IgD-negative memory B cell (primary cell): ENCODE measurements around the gene COL5A1. TPM values are rescaled to one million over a fixed set of nuclear protein-coding genes. Genes with fewer than 3 reads are reported as not detected.
A peak's percentile ranks its signal among the peaks of the same experiment; 100 is the strongest.

Experiments
- H3K27ac Mint-ChIP-seq, 3 donors: one replicate each; pipeline ENCODE4 v1.8.0; 2020 to 2022; ENCODE audit warnings: mild to moderate bottlenecking in 3 of 3, mixed read lengths in 3 of 3, moderate library complexity in 1 of 3
- H3K27me3 Mint-ChIP-seq: one replicate; pipeline ENCODE4 v1.8.0; 2021; ENCODE audit warnings: mixed read lengths
- H3K36me3 Mint-ChIP-seq: one replicate; pipeline ENCODE4 v1.8.0; 2020; ENCODE audit warnings: mild to moderate bottlenecking, mixed read lengths
- H3K4me1 Mint-ChIP-seq, 3 donors: one replicate each; pipeline ENCODE4 v1.8.0; 2020 to 2022; ENCODE audit warnings: mixed read lengths in 3 of 3, mild to moderate bottlenecking in 1 of 3
- H3K4me3 Mint-ChIP-seq, 4 donors: one replicate each; pipeline ENCODE4 v1.8.0; 2020 to 2022; ENCODE audit warnings: mild to moderate bottlenecking in 4 of 4, mixed read lengths in 4 of 4, moderate library complexity in 3 of 4
- H3K9me3 Mint-ChIP-seq, 3 donors: one replicate each; pipeline ENCODE4 v1.8.0; 2020 to 2021; ENCODE audit warnings: mixed read lengths in 3 of 3, mild to moderate bottlenecking in 1 of 3
- polyA plus RNA-seq: library from polyadenylated mRNA; unstranded; fragments of 300-500 nt; fragmentation: Illumina TruSeq; gene quantifications from one replicate; pipeline ENCODE4 v1.2.3, GENCODE V29; 2021

Gene COL5A1
- polyA plus RNA-seq, 1 donor from 2014 or later: not detected

DNA sequence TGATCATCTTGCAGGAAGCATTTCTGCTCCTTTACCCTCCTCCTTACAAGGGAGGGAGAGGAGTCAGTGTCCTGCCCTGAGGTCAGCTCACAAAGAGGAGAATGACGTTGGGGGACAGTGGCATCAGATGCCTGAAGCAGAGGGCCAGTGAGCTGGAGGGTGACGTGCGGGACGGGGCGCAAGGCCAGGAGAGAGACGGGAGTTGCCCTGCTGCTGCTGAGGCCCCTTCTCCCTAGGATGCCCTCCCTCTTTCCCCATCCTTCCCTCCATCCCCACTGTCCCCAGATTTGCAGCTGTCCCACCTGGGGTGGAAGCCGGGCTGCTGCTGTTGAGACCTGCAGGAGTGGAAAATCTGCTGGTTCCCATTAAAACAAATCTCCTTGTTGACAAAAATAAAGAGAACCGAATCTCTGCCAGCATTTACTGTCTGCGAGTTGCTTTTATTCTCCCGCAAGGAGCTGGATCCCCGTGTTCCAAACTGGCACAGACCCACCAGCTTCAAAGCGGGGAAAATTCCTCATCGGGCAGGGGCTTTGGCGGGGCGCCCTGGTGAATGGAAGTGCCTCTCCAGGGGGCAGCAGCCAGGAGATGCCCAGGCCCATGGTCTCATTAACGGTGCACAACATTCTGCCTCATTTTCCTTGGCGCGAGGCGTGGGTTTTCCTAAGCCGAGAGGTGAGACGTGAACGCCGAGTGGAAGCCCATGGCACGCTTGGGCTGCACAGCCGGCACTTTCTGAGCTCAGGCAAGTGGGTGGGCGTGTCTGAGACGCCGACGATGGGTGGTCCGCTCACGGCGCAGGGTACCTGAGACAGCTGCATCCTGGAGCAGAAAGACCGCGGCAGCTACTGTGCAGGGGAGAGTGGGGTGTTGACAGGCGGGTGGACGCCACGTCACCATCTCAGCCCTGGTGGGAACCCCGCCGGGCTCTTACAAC lies 13.9 kb upstream of the COL5A1 start:
- Mint-ChIP-seq H3K4me3 (no peak overlapping the region), H3K27me3 (peaks cover 2% of the 10 kb centered on the region), H3K36me3 (no peaks in the 10 kb centered on the region), H3K4me1 (peaks cover 0 to 1% (median 0%) of the 10 kb centered on the region in 3 donors), H3K27ac (no peak overlapping the region), H3K9me3 (no peaks in the 10 kb centered on the region)

DNA sequence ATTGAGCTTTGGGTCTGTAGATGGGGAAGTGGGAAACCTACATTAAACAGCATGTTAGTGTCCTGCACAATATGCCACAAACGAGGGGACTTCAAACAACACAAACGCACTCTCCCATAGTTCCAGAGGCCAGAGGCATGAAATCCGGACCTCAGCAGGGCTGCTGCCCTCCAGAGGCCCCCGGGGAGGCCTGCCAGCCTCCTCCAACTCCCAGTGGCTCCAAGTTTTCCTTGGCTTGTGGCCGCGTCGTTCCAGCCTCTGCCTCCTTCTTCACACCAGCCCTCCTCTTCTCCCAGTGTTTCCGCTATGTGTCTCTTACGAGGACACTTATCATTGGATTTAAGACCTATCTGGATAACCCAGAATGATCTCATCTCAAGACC lies 13.3 kb upstream of the COL5A1 start:
- Mint-ChIP-seq H3K9me3 (no peaks in the 10 kb centered on the region), H3K27me3 (peaks cover 2% of the 10 kb centered on the region), H3K36me3 (no peaks in the 10 kb centered on the region)

DNA sequence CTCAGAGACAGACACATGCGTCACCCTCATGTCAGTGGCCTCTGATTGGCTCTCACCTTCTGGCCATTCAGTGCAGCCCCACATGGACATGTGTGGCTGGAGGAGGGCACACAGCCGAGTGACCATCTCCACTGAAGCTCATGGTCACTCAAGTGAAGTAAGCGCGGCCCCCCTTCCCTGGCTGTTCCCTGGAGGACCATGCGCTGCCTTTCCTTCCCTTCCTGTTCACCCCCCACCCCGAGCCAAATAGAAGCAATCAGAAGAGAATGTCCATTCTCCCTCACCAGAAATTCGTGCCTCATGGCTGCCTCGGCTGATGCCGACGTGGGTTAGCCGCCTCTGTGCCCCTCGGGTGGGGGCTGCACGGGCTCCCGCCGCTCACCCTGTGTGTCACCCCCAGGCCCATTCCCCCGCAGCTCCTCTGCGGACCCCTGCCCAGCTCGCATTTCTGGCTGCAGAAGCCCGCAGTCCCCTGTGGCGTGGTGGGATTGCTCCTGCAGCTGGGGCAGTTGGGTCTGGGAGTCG lies 12.5 kb upstream of the COL5A1 start:
- no peak overlapping the region for H3K27ac Mint-ChIP-seq
- H3K36me3 Mint-ChIP-seq: no peaks in the 10 kb centered on the region
- peaks cover 0 to 1% (median 0%) of the 10 kb centered on the region in 3 donors for H3K4me1 Mint-ChIP-seq
- no peak overlapping the region for H3K4me3 Mint-ChIP-seq
- no peaks in the 10 kb centered on the region for H3K9me3 Mint-ChIP-seq
- peaks cover 2% of the 10 kb centered on the region for H3K27me3 Mint-ChIP-seq

More for the DNA sequence above, 13.3 kb upstream of the COL5A1 start:
- Mint-ChIP-seq H3K4me1 (peaks cover 0 to 1% (median 0%) of the 10 kb centered on the region in 3 donors), H3K4me3 (no peak overlapping the region), H3K27ac (no peak overlapping the region)

DNA sequence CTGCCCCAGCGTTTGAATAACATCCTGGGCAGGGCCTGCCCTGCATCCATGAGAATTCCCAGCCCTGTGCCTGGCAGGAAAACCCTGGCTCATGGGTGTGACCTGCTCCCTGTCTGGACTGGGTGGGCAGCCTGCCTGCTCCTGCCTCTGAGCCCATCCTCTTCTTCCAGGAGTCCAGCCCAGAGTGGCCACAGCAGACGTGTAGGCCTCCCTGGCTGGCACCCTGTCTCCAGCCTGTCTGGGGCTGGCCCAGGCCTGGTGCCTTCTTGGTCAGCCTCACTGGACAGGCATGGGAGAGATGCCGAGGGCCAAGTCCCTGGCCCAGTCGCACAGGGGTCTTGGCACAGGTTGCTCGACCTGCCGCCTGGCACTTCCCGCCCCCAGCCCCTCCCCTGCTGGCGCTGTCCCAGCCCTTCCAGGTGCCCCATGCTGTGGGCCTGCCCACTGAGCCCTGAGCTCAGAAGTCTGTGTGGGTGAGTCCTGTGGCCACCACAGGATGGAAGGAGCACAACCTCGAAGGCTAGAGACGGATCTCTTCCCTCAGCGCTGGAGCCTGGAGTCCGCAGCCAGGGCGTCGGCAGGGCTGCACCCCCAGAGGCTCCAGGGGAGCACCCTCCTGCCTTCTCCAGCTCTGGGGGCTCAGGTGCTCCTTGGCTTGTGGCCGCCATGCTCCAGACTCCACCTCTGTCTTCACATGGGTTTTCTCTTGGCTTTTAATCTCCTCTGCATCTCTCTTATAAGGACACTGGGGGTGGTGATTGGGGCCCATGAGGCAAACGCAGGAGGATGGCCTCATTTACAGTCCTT lies 11.8 kb upstream of the COL5A1 start:
- Mint-ChIP-seq H3K36me3 (no peaks in the 10 kb centered on the region), H3K9me3 (no peaks in the 10 kb centered on the region), H3K27me3 (peaks cover 4% of the 10 kb centered on the region), H3K27ac (no peak overlapping the region), H3K4me1 (peaks cover 0 to 1% (median 0%) of the 10 kb centered on the region in 3 donors), H3K4me3 (no peak overlapping the region)

DNA sequence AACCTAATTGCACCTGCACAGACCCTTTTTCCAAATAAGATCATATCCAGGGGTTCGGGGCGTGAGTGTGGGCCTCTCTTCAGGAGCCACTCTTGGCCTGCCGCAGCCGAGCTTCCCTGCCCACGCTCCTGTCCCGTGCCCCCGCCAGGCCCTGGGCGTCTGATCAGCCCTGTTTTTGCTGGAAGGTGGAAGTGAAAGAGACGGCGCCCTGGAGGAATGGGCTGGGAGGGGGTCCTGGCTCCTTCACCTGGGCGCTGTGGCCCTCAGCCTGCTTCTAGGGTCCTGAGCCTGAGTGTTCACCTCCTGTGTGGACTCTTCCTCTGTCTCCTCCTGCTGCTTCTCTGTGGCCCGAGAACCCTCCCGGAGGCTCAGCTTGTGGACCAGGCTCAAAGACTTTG lies 11.2 kb upstream of the COL5A1 start:
- Mint-ChIP-seq H3K36me3 (no peaks in the 10 kb centered on the region), H3K4me3 (no peak overlapping the region)

DNA sequence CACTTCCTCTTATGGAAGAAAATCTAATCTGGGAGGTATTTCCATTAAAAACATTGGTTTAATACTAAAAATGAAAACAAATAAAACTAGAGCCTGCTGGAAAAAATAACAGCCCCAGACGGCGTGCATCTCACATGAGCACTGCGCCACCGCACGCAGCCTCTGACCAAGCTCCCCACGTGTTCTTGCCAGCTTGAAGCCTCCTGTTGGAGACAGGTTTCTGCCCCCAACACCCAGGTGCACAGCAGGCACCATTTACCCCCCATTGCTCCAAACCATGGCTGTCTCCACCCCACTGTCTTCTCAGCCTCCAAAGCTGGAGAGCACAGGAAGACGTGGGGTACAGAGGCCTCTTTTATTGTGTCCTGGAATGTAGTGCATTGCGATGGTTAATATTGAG lies 10.7 kb upstream of the COL5A1 start:
- H3K9me3 Mint-ChIP-seq: no peaks in the 10 kb centered on the region
- H3K36me3 Mint-ChIP-seq: no peaks in the 10 kb centered on the region
- H3K27ac Mint-ChIP-seq: peak overlapping the region in 1 of 3 donors; percentile 24

More for the DNA sequence above, 11.2 kb upstream of the COL5A1 start:
- peaks cover 4% of the 10 kb centered on the region for H3K27me3 Mint-ChIP-seq
- H3K4me1 Mint-ChIP-seq: peaks cover 0 to 1% (median 1%) of the 10 kb centered on the region in 3 donors
- H3K27ac Mint-ChIP-seq: peak overlapping the region in 1 of 3 donors; percentile 24
- H3K9me3 Mint-ChIP-seq: no peaks in the 10 kb centered on the region

DNA sequence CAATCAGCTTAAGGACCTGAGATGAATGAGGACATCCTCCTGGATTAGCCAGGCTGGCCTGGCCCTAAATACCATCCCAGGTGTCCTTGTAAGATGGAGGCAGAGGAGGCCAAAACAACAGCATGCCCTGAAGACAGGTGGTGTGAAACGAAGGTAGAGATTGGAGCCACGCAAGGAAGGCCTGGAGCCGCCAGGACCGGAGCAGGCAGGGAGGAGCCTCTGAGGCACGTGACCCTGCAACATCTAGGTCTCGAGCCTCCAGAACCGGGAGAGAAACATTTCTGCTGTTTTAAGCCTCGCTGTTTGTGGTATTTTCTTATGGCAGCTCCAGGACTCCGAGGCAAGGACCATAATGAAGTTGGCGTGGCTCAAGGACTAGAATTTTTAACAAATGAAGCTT lies 9.7 kb upstream of the COL5A1 start:
- Mint-ChIP-seq H3K9me3 (no peaks in the 10 kb centered on the region), H3K36me3 (no peaks in the 10 kb centered on the region), H3K4me3 (no peak overlapping the region), H3K27ac (peak overlapping the region in 1 of 3 donors; percentile 57), H3K27me3 (peaks cover 2% of the 10 kb centered on the region), H3K4me1 (peaks cover 0 to 1% (median 1%) of the 10 kb centered on the region in 3 donors)

More for the DNA sequence above, 10.7 kb upstream of the COL5A1 start:
- H3K27me3 Mint-ChIP-seq: peaks cover 4% of the 10 kb centered on the region
- H3K4me1 Mint-ChIP-seq: peaks cover 0 to 1% (median 1%) of the 10 kb centered on the region in 3 donors
- H3K4me3 Mint-ChIP-seq: no peak overlapping the region

DNA sequence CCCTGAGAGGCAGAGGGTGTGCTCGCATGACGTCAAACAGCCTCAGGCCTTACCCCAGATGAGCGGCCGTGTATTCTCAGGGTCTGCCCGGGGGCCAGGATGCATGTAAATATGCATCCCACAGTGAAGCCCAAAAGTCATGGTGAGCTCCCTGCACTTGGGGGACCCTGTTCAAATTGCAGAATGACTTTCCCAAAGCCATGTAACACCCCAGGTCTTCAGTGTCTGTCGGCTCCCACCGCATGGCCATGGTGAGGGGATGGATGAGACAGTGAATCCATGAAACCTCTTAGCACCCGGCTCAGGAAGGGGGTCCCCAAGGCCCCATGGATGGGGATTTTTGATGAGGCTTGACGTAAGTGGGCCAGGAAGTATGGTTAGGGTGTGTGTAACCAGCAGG lies 9.3 kb upstream of the COL5A1 start:
- H3K36me3 Mint-ChIP-seq: no peaks in the 10 kb centered on the region
- H3K27ac Mint-ChIP-seq: peak overlapping the region in 1 of 3 donors; percentile 57
- peaks cover 0 to 1% (median 1%) of the 10 kb centered on the region in 3 donors for H3K4me1 Mint-ChIP-seq
- H3K9me3 Mint-ChIP-seq: no peaks in the 10 kb centered on the region
- H3K27me3 Mint-ChIP-seq: peaks cover 2% of the 10 kb centered on the region
- no peak overlapping the region for H3K4me3 Mint-ChIP-seq

DNA sequence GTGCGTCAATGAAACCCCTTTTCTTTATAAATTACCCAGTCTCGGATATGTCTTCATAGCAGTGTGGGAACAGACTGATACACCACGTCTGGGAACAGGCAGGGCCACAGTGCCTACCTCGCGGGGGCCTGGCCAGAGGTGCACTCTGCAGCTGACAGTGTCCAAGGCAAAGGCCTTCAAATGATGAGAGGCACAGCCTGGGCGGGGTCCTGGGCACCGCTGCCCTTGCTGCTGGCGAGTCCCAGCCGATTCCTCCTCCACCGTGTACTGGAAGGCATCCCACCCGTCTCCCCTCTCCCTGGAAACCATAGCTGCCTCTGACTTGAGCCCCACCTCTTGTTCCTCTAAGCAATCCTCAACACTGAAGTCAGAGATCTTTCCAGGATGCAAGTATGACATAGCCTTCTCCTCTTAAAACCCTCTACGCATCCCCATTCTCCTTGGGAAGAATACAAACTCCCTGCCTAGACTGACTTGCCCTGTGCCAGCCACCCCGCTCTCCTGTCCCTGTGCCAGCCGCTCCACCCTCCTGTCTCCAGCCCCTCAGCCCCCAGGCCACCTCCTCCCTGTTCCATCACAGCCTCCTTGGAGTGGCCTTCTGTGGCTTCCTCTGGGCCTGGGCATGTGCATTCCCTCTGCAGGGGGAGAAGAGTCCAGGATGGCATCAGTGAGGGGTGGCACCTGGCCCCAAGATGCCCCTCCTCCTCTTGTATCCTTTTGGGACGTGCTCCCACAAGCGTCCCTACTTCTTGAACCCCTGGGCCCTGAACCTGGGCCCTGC lies 8.1 kb upstream of the COL5A1 start:
- Mint-ChIP-seq H3K9me3 (no peaks in the 10 kb centered on the region), H3K36me3 (no peaks in the 10 kb centered on the region), H3K27me3 (peaks cover 4% of the 10 kb centered on the region), H3K27ac (no peak overlapping the region), H3K4me3 (peak overlapping the region in 1 of 4 donors; percentile 30), H3K4me1 (peaks cover 0 to 1% (median 1%) of the 10 kb centered on the region in 3 donors)

DNA sequence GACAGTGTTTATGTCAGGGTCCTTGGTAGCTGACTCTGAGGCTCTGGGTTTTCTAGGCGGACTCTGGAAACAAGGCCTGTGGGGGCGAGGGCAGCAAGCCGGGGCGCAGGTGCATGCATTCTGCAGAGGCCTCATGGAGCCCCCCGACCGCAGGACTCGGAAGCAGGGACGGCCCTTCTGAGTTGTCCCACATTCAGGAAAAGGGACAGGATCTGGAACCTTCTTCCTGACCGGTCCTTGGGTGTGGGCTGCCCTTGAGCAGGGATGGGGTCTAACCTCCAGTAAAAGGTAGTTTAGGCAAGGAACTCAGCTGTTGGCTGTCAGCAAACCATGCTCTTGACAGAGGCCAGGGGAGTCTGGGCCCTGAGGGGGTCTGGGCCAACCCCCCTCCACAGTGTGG lies 7.4 kb upstream of the COL5A1 start:
- Mint-ChIP-seq H3K36me3 (no peaks in the 10 kb centered on the region), H3K9me3 (no peaks in the 10 kb centered on the region), H3K4me3 (no peak overlapping the region), H3K27me3 (peaks cover 9% of the 10 kb centered on the region), H3K4me1 (peaks cover 0 to 1% (median 0%) of the 10 kb centered on the region in 3 donors), H3K27ac (no peak overlapping the region)

DNA sequence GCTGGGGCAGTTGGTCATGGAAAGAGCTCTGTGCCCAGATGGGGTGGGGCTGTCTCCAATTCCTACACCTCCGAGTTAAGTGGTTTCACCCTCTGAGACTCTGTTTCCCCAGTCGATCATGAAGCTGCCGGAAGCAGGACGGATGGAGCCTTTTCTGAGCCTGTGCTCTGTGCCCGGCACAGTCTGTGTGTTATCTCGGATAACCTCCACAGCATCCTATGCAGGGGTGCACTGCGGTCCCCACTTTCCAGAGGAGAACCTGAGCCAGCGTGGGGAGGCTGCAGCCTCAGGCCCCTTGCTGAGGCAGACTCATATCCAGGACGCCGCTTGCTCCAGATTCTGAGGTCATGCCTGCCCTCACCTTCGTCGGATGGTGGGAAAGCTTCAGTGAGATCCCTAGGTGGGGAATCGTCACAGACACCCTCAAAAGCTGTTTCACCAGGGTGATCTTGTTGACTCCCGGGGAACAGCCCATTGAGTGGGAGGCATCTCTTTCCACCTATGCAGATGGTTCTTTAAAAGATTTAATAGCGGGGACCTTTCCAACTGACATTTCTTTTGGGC lies 6.9 kb upstream of the COL5A1 start:
- no peaks in the 10 kb centered on the region for H3K9me3 Mint-ChIP-seq
- H3K4me3 Mint-ChIP-seq: no peak overlapping the region
- H3K4me1 Mint-ChIP-seq: peaks cover 0 to 1% (median 0%) of the 10 kb centered on the region in 3 donors
- peaks cover 15% of the 10 kb centered on the region for H3K27me3 Mint-ChIP-seq
- no peak overlapping the region for H3K27ac Mint-ChIP-seq
- H3K36me3 Mint-ChIP-seq: no peaks in the 10 kb centered on the region

DNA sequence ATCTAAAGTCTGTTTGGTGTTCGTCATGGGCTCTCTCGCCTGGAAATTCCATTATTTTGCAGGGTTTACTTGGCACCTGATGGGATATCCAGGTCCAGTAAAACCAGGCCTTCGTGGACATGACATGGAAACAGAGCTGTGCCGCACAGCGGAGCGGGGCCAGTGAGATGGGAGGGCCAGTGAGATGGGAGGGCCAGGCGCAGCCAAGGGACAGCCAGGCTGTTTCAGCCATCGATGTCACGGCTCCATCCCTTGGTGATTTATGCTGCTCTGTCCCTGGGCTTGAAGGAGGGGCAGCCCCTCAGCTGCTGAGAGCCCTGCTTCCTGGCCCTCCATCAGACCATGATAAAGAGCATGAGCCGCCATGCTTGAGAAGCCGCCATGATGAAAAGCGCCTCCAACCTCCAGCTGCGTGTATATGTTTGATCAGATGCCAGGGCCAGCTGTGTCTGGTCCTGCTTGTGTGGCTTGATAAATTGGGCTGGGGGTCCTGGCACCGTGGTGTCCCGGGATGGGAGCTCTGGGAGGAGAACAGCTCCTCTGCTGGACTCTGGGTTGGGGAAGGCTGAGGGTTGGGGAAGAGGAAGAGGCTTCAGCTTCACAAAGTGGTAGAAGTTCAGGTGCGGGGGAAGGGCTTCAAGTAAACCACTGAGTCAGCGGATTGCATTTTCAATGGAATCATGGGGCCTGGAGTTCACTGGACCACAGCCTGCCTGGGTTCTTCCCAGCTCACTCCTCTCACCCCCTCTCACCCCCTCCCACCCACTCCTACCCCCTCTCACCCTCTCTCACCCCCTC lies 6.1 kb upstream of the COL5A1 start:
- Mint-ChIP-seq H3K4me3 (no peak overlapping the region), H3K36me3 (no peaks in the 10 kb centered on the region), H3K27ac (no peak overlapping the region), H3K27me3 (peaks cover 23% of the 10 kb centered on the region), H3K9me3 (no peaks in the 10 kb centered on the region), H3K4me1 (peaks cover 0 to 1% (median 0%) of the 10 kb centered on the region in 3 donors)

DNA sequence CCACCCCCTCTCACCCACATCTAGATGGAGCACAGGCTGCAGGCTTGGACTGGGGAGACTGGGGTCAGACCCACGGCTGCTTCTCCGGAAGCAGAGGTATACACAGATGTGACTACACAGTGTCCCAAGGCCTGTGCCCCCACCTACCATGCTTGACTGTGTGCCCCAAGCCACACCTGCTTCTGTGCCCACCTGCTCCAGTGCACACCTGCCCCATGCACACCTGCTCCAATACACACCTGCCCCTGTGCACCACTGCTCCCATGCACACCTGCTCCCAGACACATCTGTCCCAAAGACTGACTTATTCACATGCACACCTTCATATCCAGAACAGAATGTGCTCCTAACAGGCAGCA lies 5.5 kb upstream of the COL5A1 start:
- Mint-ChIP-seq H3K36me3 (no peaks in the 10 kb centered on the region), H3K4me3 (no peak overlapping the region), H3K4me1 (peaks cover 0 to 1% (median 0%) of the 10 kb centered on the region in 3 donors), H3K27me3 (peaks cover 27% of the 10 kb centered on the region), H3K27ac (peak overlapping the region in 1 of 3 donors; percentile 32), H3K9me3 (no peaks in the 10 kb centered on the region)
